GM23338 (cell line): Measurements from ENCODE around the gene MLX. TPM values are rescaled to one million over a fixed set of nuclear protein-coding genes. Genes with fewer than 3 reads are reported as not detected.

Source experiments
- ATAC-seq: fragments of 200-7000 bp; cut with Tn5 transposase; 3 replicates; pipeline ENCODE4 v1.9.1; 2020
- DNase-seq: peaks from one replicate; pipeline ENCODE4 v3.0.0-alpha.2; 2015; ENCODE audit warnings: low spot score
- H2AFZ ChIP-seq: fragments of 200-600 bp; sonication (generic); 2 replicates; pipeline ENCODE4 v1.8.0; 2016; ENCODE audit warnings: antibody characterized with exemption, mild to moderate bottlenecking, moderate library complexity
- H3F3A ChIP-seq: fragments of 200-600 bp; sonication (generic); replicated peaks from 2 replicates; pipeline ENCODE4 v1.8.0; 2017; ENCODE audit warnings: antibody characterized with exemption, mixed run types, low read depth
- H3K27ac ChIP-seq: fragments of 200-600 bp; sonication (generic); 2 replicates; pipeline ENCODE4 v1.6.1; 2016; ENCODE audit warnings: low read depth
- H3K27me3 ChIP-seq: fragments of 200-600 bp; sonication (generic); 2 replicates; pipeline ENCODE4 v1.8.0; 2016; ENCODE audit warnings: mild to moderate bottlenecking, mixed run types, moderate library complexity; ENCODE audit not compliant: insufficient read depth
- H3K36me3 ChIP-seq: fragments of 200-600 bp; sonication (generic); 2 replicates; pipeline ENCODE4 v1.8.0; 2016; ENCODE audit warnings: mild to moderate bottlenecking; ENCODE audit not compliant: insufficient read depth
- H3K4me1 ChIP-seq: fragments of 200-600 bp; sonication (generic); 2 replicates; pipeline ENCODE4 v1.8.0; 2016; ENCODE audit warnings: mild to moderate bottlenecking, moderate library complexity; ENCODE audit not compliant: insufficient read depth
- H3K4me2 ChIP-seq: fragments of 200-600 bp; sonication (generic); 2 replicates; pipeline ENCODE4 v1.7.1; 2017; ENCODE audit warnings: mixed run types
- H3K4me3 ChIP-seq: fragments of 200-600 bp; sonication (generic); 2 replicates; pipeline ENCODE4 v1.6.1; 2016; ENCODE audit warnings: mixed run types
- H3K79me2 ChIP-seq: fragments of 200-600 bp; sonication (generic); replicated peaks from 2 replicates; pipeline ENCODE4 v1.8.0; 2017; ENCODE audit warnings: mild to moderate bottlenecking; ENCODE audit not compliant: insufficient read depth
- H3K9me2 ChIP-seq: fragments of 200-600 bp; sonication (generic); 2 replicates; pipeline ENCODE4 v1.8.0; 2017; ENCODE audit not compliant: insufficient read depth
- H4K20me1 ChIP-seq: fragments of 200-600 bp; sonication (generic); replicated peaks from 2 replicates; pipeline ENCODE4 v1.8.0; 2017; ENCODE audit warnings: mild to moderate bottlenecking; ENCODE audit not compliant: insufficient read depth
- H3K27ac Mint-ChIP-seq: 2 replicates; pipeline ENCODE4 v1.8.0; 2020; ENCODE audit warnings: inconsistent platforms, mild to moderate bottlenecking, moderate library complexity, mixed read lengths
- H3K27me3 Mint-ChIP-seq: 3 replicates; pipeline ENCODE4 v1.8.0; 2022; ENCODE audit warnings: low read depth, mild to moderate bottlenecking, moderate library complexity, mixed read lengths, inconsistent platforms; ENCODE audit not compliant: insufficient read depth, poor library complexity
- H3K36me3 Mint-ChIP-seq: 3 replicates; pipeline ENCODE4 v1.8.0; 2021; ENCODE audit warnings: low read depth, mild to moderate bottlenecking, inconsistent platforms, moderate library complexity, mixed read lengths
- H3K4me1 Mint-ChIP-seq: 3 replicates; pipeline ENCODE4 v1.8.0; 2020; ENCODE audit warnings: mild to moderate bottlenecking, inconsistent platforms, mixed read lengths
- H3K4me3 Mint-ChIP-seq: 3 replicates; pipeline ENCODE4 v1.8.0; 2021; ENCODE audit warnings: moderate library complexity, mild to moderate bottlenecking, inconsistent platforms, mixed read lengths
- H3K9me3 Mint-ChIP-seq: 3 replicates; pipeline ENCODE4 v1.8.0; 2020; ENCODE audit warnings: moderate library complexity, mild to moderate bottlenecking, inconsistent platforms, mixed read lengths
- CREB1 ChIP-seq: fragments of 250-450 bp; sonication (Bioruptor Pico); IDR thresholded peaks from 2 replicates; pipeline ENCODE4 v1.5.0; 2020; ENCODE audit warnings: low read depth, mild to moderate bottlenecking, moderate library complexity
- CTCF ChIP-seq, 2 experiments: fragments of 200-600 bp in 1 of 2; sonication (generic) in 1 of 2; conservative IDR thresholded peaks; 2 replicates each; pipeline versions ENCODE4 v1.5.1 to v1.6.1; 2016 to 2017; ENCODE audit warnings: antibody characterized with exemption in 2 of 2, low read depth in 2 of 2, mild to moderate bottlenecking in 2 of 2, moderate library complexity in 1 of 2
- EZH2 ChIP-seq: fragments of 200-600 bp; sonication (generic); IDR thresholded peaks from one replicate; pipeline ENCODE4 v1.8.0; 2017; ENCODE audit warnings: antibody characterized with exemption, mild to moderate bottlenecking, low read depth; ENCODE audit not compliant: unreplicated experiment
- EZH2phosphoT487 ChIP-seq: fragments of 200-600 bp; sonication (generic); IDR thresholded peaks from one replicate; pipeline ENCODE4 v1.8.1; 2018; ENCODE audit warnings: antibody characterized with exemption; ENCODE audit not compliant: unreplicated experiment
- JUNB ChIP-seq: IDR thresholded peaks from one replicate; pipeline ENCODE4 v1.6.1; 2016; ENCODE audit warnings: antibody characterized with exemption; ENCODE audit not compliant: unreplicated experiment
- NANOG ChIP-seq: IDR thresholded peaks from 2 replicates; pipeline ENCODE4 v1.6.1; 2016; ENCODE audit warnings: antibody characterized with exemption, borderline replicate concordance
- STAT1 ChIP-seq: IDR thresholded peaks from one replicate; pipeline ENCODE4 v1.6.1; 2016; ENCODE audit warnings: antibody characterized with exemption; ENCODE audit not compliant: unreplicated experiment
- ZNF114 ChIP-seq: fragments of 250-450 bp; sonication (Bioruptor Pico); IDR thresholded peaks from 2 replicates; pipeline ENCODE4 v1.5.0; 2020; ENCODE audit warnings: mild to moderate bottlenecking, moderate library complexity
- polyA plus RNA-seq: library from polyadenylated mRNA; unstranded; fragments of >200 nt; fragmentation: Nextera tagmentation; extraction: Ambion mirVana; gene quantifications from 2 replicates; pipeline ENCODE4 v1.2.1, GENCODE V29; 2016
- total RNA-seq: library from RNA; depleted of rRNA; stranded (reverse); fragments of >200 nt; shearing (Covaris generic); gene quantifications from 2 replicates; pipeline ENCODE4 v1.2.3, GENCODE V29; 2014
- TF ChIP-seq, protein P1 (sequence below): IDR thresholded peaks from 2 replicates; pipeline ENCODE4 v1.6.1; 2016; ENCODE audit warnings: antibody characterized with exemption
- TF ChIP-seq, protein P2 (sequence below): IDR thresholded peaks from one replicate; pipeline ENCODE4 v1.6.1; 2018; ENCODE audit warnings: antibody characterized with exemption; ENCODE audit not compliant: unreplicated experiment

Gene MLX
- total and polyA plus RNA-seq, 2 experiments from 2014 or later = 33.2 to 34.1 TPM

GRCh38 chr17:42522263-42522790, 44.6 kb upstream of the MLX start:
- H3K4me3 ChIP-seq = no peak overlapping the region
- Mint-ChIP-seq H3K9me3 (no peaks in the 10 kb centered on the region), H3K27me3 (peaks cover 30% of the 10 kb centered on the region), H3K4me3 (no peak overlapping the region; the same call in 2 of the 3 replicates), H3K4me1 (peaks cover 44% of the 10 kb centered on the region), H3K27ac (no peak overlapping the region), H3K36me3 (peaks cover 26% of the 10 kb centered on the region)
- peaks cover 14% of the 10 kb centered on the region for H4K20me1 ChIP-seq
- H3K27me3 ChIP-seq = no peaks in the 10 kb centered on the region
- no peaks in the 10 kb centered on the region for H3K9me2 ChIP-seq
- H3F3A ChIP-seq = peaks cover 15% of the 10 kb centered on the region
- H3K27ac ChIP-seq = no peak overlapping the region
- no peak for TF ChIP-seq ZNF114 (CRISPR knock-in tag)
- TF ChIP-seq, protein P1, sequence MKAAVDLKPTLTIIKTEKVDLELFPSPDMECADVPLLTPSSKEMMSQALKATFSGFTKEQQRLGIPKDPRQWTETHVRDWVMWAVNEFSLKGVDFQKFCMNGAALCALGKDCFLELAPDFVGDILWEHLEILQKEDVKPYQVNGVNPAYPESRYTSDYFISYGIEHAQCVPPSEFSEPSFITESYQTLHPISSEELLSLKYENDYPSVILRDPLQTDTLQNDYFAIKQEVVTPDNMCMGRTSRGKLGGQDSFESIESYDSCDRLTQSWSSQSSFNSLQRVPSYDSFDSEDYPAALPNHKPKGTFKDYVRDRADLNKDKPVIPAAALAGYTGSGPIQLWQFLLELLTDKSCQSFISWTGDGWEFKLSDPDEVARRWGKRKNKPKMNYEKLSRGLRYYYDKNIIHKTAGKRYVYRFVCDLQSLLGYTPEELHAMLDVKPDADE = no peak
- no peak for TF ChIP-seq STAT1
- no peak for TF ChIP-seq EZH2
- no peak for TF ChIP-seq CTCF (conservative IDR thresholded peaks at IDR 0.05; ENCODE audit: low read depth in 2 of 2)
- no peak for TF ChIP-seq JUNB
- TF ChIP-seq NANOG = no peak
- no peak for TF ChIP-seq EZH2phosphoT487
- TF ChIP-seq, protein P2, sequence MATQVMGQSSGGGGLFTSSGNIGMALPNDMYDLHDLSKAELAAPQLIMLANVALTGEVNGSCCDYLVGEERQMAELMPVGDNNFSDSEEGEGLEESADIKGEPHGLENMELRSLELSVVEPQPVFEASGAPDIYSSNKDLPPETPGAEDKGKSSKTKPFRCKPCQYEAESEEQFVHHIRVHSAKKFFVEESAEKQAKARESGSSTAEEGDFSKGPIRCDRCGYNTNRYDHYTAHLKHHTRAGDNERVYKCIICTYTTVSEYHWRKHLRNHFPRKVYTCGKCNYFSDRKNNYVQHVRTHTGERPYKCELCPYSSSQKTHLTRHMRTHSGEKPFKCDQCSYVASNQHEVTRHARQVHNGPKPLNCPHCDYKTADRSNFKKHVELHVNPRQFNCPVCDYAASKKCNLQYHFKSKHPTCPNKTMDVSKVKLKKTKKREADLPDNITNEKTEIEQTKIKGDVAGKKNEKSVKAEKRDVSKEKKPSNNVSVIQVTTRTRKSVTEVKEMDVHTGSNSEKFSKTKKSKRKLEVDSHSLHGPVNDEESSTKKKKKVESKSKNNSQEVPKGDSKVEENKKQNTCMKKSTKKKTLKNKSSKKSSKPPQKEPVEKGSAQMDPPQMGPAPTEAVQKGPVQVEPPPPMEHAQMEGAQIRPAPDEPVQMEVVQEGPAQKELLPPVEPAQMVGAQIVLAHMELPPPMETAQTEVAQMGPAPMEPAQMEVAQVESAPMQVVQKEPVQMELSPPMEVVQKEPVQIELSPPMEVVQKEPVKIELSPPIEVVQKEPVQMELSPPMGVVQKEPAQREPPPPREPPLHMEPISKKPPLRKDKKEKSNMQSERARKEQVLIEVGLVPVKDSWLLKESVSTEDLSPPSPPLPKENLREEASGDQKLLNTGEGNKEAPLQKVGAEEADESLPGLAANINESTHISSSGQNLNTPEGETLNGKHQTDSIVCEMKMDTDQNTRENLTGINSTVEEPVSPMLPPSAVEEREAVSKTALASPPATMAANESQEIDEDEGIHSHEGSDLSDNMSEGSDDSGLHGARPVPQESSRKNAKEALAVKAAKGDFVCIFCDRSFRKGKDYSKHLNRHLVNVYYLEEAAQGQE = no peak
- TF ChIP-seq CREB1 (CRISPR knock-in tag) = no peak
- ATAC-seq (no peak), DNase-seq (no peak)
- H3K36me3 ChIP-seq = no peaks in the 10 kb centered on the region
- H3K79me2 ChIP-seq = no peaks in the 10 kb centered on the region
- H3K4me2 ChIP-seq = no peak overlapping the region
- peaks cover 23% of the 10 kb centered on the region for H3K4me1 ChIP-seq
- no peak overlapping the region for H2AFZ ChIP-seq
